Lower leg skin (tissue), 4 donors: ENCODE results near the gene POLA1. TPM values are rescaled to one million over a fixed set of nuclear protein-coding genes. Genes with fewer than 3 reads are reported as not detected.

ENCODE experiments used
- DNase-seq, 2 donors: peaks; one replicate each; pipeline ENCODE4 v3.0.0-alpha.2; 2019; ENCODE audit warnings: low spot score in 2 of 2
- H3K4me3 ChIP-seq: fragments of 200-600 bp; sonication (generic); 2 replicates; pipeline ENCODE4 v1.5.1; 2017; ENCODE audit warnings: mild to moderate bottlenecking, low read depth; ENCODE audit not compliant: poor library complexity, severe bottlenecking
- CTCF ChIP-seq, 3 donors: fragments of 450-650 bp; IDR thresholded peaks; one replicate each; pipeline ENCODE4 v1.5.1; 2016; ENCODE audit warnings: antibody characterized with exemption in 3 of 3, mild to moderate bottlenecking in 3 of 3, moderate library complexity in 2 of 3
- POLR2A ChIP-seq, 2 donors: fragments of 450-650 bp; IDR thresholded peaks; one replicate each; pipeline ENCODE4 v1.6.1; 2016 to 2017; ENCODE audit warnings: antibody characterized with exemption in 2 of 2, mild to moderate bottlenecking in 1 of 2, moderate library complexity in 1 of 2
- WGBS, 2 donors: methylation state at CpG; one replicate each; pipeline ENCODE4 v1.1.5; 2018; 5-methylcytosine and 5-hydroxymethylcytosine counted together
- intact Hi-C: fragments of 100-400 bp; cut with DNase I; formaldehyde crosslinking; loops from one replicate; pipeline ENCODE4 v1.15.0; 2023; ENCODE audit warnings: low total_unique reads
- total RNA-seq, 4 donors: library from RNA; depleted of rRNA; stranded (reverse); fragments of >200 nt; gene quantifications; one replicate each; pipeline ENCODE4 v1.1.0, GENCODE V29; 2016

The POLA1 gene
- total RNA-seq, 4 donors from 2014 or later = 7.1 to 12.5 (median 8.1) TPM

- DNase-seq = no peak
- TF ChIP-seq POLR2A (IDR thresholded peaks at IDR 0.05) = no peak
- no peak for TF ChIP-seq CTCF (IDR thresholded peaks at IDR 0.05)
- intact Hi-C loops = no loop called here
- no peak overlapping the region for H3K4me3 ChIP-seq
- WGBS, 2 donors = 68 to 93% methylated on average over 8 of the region's 8 CpGs
These were observed 305.8 kb downstream of the POLA1 start for GRCh38 chrX:24999511-24999910.

- TF ChIP-seq POLR2A (IDR thresholded peaks at IDR 0.05) (no peak), CTCF (IDR thresholded peaks at IDR 0.05) (no peak)
- intact Hi-C loops = no loop called here
- 48 to 79% methylated on average over 8 to 40 of the region's 65 CpGs for WGBS, 2 donors
- no peak for DNase-seq
- no peak overlapping the region for H3K4me3 ChIP-seq
These were observed 308.3 kb downstream of the POLA1 start for GRCh38 chrX:25001808-25002660.

GRCh38 chrX:25002661-25003020, 308.9 kb downstream of the POLA1 start:
- intact Hi-C loops = no loop called here
- DNase-seq = no peak
- no peak for TF ChIP-seq CTCF (IDR thresholded peaks at IDR 0.05)
- TF ChIP-seq POLR2A (IDR thresholded peaks at IDR 0.05) = no peak
- H3K4me3 ChIP-seq = no peak overlapping the region
- WGBS, 2 donors = 14 to 19% methylated on average over 4 to 28 of the region's 33 CpGs

GRCh38 chrX:25003066-25003849, 309.5 kb downstream of the POLA1 start:
- intact Hi-C loops = no loop called here
- no peak overlapping the region for H3K4me3 ChIP-seq
- DNase-seq = no peak
- WGBS, 2 donors = 15 to 28% methylated on average over 35 to 40 of the region's 40 CpGs
- TF ChIP-seq POLR2A (IDR thresholded peaks at IDR 0.05) (no peak), CTCF (IDR thresholded peaks at IDR 0.05) (no peak)

- no peak overlapping the region for H3K4me3 ChIP-seq
- TF ChIP-seq POLR2A (IDR thresholded peaks at IDR 0.05) (no peak), CTCF (IDR thresholded peaks at IDR 0.05) (no peak)
- DNase-seq = no peak
- intact Hi-C loops = no loop called here
- WGBS, 2 donors = 17 to 30% methylated on average over 10 of the region's 10 CpGs
These were observed 310.3 kb downstream of the POLA1 start for GRCh38 chrX:25004040-25004439.
